KG1 (cell line): ENCODE measurements around the gene PAX5.
"Not testable (repeated sequence)": the region's sequence is repeated elsewhere in the genome, so short reads cannot be mapped to it uniquely, and the experiment has no call there.

Experiments used
- DNase-seq: peaks from one replicate; lab custom pipeline; 2025; lab: John Stamatoyannopoulos, UW

PAX5 gene

DNA sequence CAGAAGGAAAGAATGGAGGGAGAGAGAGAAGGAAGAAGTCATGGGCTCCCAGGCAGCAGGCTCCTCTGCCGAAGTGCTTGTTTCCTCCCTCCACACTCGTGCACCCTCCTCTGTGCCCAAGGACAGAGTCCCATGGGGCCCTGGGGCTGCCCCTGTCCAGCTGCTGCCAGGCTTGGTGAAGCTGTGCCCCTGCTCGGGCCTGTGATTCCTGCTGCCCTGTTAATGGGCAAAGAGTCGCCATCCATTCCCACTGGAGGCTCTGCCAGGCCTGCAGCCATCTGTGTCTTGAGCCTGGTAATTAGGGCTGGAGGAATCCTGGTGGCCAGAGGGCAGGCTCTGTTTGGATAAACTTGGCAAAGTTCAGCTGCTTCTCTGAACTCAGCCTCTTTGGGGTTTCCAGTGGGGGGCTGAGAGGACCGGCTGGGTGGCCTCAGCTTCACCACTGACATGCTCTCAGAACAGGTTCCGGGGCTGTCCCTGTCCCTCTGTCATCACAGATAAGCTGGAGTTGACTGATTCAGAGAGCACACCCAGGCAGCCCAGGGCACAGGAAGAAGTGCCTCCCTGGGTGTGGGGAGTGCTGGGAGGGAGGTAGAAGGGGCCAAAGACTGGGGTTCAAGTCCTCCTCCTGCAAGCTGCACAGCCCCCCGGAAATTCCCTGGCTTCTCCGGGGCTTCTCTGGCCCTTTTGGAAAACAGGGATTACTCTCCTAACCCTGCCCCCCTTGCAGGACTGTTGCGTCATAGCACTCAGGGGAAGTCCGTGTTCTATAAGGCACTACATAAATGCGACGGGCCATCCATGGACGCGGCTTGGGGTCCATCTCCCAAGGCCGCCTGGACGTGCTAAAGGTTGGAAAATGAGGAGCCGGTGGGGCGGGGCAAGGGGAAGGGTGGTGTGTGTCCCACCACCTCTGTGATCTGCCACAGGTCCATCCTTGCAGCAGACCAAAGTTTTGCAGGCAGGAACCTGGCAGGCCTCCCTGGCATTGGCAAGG lies 154.8 kb downstream of the PAX5 start:
- no peak for DNase-seq

DNA sequence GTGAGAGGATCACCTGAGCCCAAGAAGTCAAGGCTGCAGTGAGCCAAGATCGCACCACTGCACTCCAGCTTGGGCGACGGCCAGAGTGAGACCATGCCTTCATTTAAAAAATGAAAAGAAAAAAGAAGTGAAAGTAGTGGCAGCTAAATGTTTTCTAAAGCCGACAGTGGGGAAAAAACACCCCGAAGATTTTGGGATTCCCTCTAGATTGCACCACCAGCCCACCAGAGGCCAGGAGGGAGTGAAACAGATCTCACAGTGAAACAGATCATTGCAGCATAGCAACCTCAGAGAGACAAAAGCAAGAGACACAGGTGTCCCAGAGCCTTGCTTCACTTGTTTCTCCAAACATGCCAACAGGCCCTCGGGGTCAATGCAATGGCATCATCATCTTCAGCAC lies 156.8 kb downstream of the PAX5 start:
- no peak for DNase-seq

DNA sequence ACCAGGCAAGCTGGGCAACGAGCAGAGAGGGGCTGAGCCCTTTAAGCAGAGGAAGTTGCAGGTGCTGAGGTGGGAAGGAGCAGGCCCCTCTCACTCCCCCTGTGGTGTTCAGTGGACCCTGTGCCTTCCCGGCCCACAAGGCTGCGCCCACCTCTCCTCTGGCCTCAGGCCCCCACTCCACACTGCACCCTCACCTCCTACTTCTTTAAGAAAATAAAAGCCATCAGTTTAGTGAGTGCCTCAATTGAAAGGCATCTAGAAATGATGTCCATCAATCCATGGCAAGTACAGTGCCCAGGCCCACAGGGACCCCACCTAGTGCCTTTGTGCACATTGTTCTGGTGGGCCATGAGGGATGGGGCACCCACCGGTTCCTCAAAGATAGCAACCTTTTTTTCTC lies 158.0 kb downstream of the PAX5 start:
- no peak for DNase-seq

GRCh38 chr9:36874921-36875320 lies 159.1 kb downstream of the PAX5 start:
- no peak for DNase-seq

GRCh38 chr9:36874261-36874660 lies 159.8 kb downstream of the PAX5 start:
- no peak for DNase-seq

DNA sequence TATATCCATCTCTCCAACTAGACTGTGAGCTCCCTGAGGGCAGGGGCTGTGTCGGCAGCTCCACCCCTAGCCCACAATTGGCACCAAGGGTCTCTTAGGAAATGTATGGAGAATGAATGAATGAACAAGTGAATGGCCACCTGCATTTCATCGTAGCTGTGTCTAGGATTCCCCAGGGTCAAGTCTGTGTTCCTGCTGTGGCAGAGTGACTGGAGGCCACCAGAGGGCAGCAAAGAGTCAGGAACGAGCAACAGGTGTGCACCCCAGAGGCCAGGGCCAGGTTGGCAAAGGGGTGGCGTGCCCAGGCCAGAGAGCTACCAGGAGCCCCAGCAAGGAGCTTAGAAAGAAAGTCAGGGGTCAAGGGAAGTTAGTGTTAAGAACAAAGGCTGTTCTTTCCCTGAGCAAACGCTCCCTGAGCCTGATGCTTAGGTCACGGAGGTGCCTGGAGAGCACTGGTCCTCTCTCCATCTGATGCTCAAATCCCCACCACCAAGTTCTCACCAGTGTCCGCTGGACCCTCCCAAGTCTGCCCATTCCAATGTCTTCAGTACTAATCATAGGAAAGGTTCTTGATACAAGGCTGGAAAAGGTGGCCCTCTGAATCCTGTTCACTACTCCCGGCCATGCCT lies 160.7 kb downstream of the PAX5 start:
- peak; percentile 48 for DNase-seq

- no peak for DNase-seq
Measured at GRCh38 chr9:36872641-36873040, 161.4 kb downstream of the PAX5 start.

- DNase-seq: no peak
Measured at GRCh38 chr9:36871606-36872005, 162.5 kb downstream of the PAX5 start.

DNA sequence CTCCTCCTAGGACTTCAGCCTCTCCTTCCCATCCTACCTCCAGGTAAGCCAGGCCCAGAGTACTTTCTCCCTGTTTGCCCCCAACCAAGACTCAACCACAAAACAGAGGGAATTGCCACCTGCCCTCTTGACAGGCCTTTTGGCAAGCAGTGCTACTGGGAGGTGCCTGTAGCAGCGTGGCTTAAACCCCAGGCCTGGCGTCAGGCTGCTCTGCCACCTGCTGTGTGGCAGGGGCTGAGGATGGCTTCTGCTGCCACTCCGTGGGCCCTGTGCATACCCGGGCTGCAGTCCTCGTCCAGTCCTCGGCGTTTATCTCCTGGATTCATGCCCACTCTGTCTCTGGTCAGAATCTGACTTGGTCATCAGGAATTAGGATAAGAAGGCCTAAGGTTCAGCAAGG lies 163.1 kb downstream of the PAX5 start:
- DNase-seq: no peak

DNA sequence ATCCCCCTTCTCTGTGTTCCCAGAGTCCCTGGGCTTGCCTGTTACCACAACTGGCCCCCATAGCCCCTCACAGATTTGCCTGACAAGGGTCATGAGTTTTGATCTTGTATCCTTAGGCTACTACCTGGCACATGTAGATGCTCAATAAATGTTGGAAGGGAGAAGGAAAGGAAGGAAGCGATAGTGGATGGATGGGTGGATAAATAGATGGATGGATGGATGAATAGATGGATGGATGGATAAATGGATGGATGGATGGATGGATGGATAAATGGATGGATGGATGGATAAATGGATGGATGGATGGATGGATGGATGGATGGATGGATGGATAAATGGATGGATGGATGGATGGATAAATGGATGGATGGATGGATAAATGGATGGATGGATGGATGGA lies 164.5 kb downstream of the PAX5 start:
- DNase-seq: not testable (repeated sequence)

GRCh38 chr9:36868586-36869282 lies 165.3 kb downstream of the PAX5 start:
- no peak for DNase-seq

GRCh38 chr9:36867672-36868471 lies 166.2 kb downstream of the PAX5 start:
- no peak for DNase-seq

DNA sequence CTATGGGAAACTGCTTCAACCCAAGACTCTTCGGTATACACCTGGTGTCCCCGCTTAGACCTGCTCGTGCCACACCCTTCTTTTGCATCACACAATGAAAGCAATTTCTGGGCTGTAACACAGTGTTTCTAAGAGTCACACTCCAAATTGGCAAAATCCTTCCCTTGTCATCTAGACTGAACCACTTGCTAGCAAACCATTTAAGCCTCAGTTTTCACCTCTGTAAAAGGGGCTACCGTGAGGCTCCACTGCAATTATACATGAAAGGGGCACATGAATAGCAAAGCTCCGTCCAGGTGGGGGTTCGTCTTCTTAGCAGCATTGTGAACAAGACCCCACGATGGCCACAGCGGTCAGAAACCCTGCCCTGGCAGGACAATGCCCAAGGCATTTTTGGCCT lies 166.8 kb downstream of the PAX5 start:
- DNase-seq: no peak

DNA sequence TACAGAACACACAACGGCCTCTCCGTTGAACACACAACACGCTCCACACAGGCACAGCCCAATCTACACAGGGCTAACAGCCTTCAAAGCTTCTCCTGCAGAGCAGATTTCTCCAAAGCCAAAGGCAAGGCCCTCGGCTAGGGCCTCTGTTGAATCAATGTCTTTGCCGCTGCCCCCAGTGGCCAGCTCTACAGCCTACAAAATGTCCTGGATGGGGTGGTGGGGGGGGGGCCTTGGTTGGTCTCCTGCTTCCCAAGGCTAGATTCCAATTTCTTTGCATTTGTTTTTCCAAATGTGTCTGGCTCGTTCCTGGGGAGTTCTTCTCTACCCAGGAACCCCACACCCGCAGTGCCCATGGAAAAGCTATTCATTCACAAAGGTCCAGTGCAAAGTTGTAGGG lies 167.2 kb downstream of the PAX5 start:
- no peak for DNase-seq

DNA sequence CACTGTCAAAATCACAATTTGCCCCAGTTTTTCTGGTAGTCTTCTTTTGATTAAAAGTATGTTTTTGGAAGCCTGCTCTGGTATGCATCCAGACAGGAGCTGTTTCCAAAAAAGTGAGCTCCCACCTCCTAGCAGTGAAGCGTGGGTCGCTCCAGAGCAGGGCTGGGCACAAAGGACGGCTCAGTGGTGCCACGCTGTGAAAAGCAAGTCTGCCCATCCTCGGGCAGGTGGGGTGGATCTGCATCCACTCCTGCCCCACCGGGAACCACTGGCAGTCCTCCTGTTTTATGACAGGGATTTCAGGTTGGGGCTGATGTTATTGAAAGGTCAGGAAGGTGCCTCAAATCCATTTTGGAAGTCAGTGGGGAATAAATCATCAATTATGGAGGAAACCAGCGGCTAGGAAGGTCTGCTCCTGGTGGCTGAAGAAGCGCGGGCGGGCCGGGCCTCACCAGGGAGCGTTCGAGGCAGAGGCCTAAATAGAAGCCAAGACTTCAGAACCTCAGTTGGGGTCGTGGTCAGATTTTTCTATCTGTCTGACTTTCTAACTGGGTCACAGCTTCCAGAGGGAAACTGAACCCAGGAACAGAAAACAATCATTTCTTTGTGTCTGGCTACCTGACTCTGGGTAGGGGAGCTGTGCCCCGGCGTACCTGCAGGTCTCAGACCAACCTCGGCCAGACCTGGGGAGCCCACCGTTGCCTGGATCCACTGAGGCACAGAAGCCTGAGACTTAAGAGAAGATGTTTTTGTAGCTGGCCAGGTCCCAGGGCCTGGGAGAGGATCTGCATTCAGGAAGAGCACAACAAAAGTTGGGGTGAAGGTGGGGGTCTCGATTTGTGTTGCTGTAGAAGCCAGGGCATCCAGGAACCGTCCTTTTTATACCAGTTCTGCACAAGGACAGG lies 168.1 kb downstream of the PAX5 start:
- no peak for DNase-seq

DNA sequence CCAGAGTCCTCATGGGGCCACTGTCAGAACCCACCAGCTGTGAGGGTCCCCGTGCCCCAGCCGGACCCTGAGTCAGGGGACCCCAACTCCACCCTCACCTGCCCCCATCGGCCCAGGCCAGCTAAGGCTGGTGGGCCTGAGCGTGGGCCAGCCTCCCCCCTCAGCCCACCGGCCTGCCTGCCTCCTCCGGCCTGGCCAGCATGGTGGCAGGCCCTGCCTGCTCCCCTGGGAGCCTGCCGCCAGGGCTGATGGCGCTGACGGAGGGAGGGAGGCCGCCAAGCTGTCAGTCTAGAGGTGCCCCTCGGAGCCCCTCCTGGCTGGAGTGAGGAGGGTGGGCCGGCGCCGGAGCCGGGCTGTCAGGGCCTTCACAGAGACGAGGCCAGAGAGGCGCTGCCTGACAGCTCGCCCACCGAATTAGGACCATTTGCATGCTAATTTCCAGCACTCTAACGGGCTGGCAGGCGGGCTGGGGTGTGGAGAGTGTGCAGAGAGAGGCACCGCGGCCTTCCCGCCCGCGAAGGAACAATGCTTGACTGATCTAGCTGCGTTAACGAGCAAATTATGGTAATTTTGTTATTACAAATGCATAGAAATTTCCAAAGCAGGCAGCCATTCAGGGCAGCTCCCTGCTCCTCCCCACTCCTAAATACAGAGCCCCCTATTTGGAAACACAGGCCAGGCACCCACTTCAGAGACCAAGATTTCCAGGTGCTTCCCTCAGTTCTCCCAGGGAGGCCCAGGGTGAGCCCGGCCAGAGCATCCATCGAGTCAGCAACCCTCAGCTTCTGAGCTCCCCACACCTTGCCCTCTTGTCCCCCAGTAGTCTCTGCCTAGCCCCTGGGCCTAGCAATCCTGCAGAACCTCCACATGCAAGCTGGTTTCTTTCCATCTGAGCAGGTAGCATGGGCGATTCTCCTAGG lies 169.3 kb downstream of the PAX5 start:
- DNase-seq: no peak

GRCh38 chr9:36862206-36863145 lies 171.6 kb downstream of the PAX5 start:
- DNase-seq: no peak

- no peak for DNase-seq
Measured at GRCh38 chr9:36861528-36862205, 172.4 kb downstream of the PAX5 start.
